Cardiac septum (tissue), 1 donor: ENCODE measurements around the gene DDX6. TPM values are rescaled to one million over a fixed set of nuclear protein-coding genes. Genes with fewer than 3 reads are reported as not detected.
A peak's percentile ranks its signal among the peaks of the same experiment; 100 is the strongest.
"Not testable (repeated sequence)": the region's sequence is repeated elsewhere in the genome, so short reads cannot be mapped to it uniquely, and the experiment has no call there.

Experiments used
- DNase-seq: peaks from one replicate; pipeline ENCODE4 v3.0.0-alpha.2; 2020; ENCODE audit warnings: low spot score
- intact Hi-C: fragments of 100-400 bp; cut with DNase I; formaldehyde crosslinking; loops from one replicate; pipeline ENCODE4 v1.14.0; 2022
- long read RNA-seq: library from polyadenylated mRNA; unstranded; transcript quantifications from one replicate; pipeline ENCODE4 v2.0.0, GENCODE V29; 2021
- total RNA-seq: library from RNA; stranded (reverse); fragmentation: NEBNext Ultra II Directional; extraction: Animal tissue kit (Norgen Biotek cat#: 25700); gene quantifications from one replicate; pipeline ENCODE4 v1.2.1, GENCODE V29; 2021
- donor health status: DM: no; HTN: no; CAD: no.

The DDX6 gene
- total RNA-seq, result 118 TPM
- long read RNA-seq, full-length matches to known transcripts, result 14 of 29 reads
- long read RNA-seq, partial matches to known transcripts, result 5 of 29 reads
- long read RNA-seq, other reads (novel, unspliced or antisense), result 10 of 29 reads

GRCh38 chr11:118791111-118791960 lies at the start of gene DDX6:
TSS of gene DDX6 (minus strand) at chr11:118791164. CDS start at chr11:118786251, 4,913 bp downstream.
- intact Hi-C loops, result loop anchor here (1.0 to 5.0 kb wide), 3 partner anchors 101 to 184 kb away; partner anchors contain the start of gene PHLDB1
- DNase-seq, result peak; percentile 95

GRCh38 chr11:118838905-118839553 lies 48.1 kb upstream of the DDX6 start:
- intact Hi-C loops, result no loop called here
- no peak for DNase-seq

- intact Hi-C loops, result no loop called here
- DNase-seq, result no peak
Measured at GRCh38 chr11:118837868-118838267, 46.9 kb upstream of the DDX6 start.

GRCh38 chr11:118834427-118835028 lies 43.6 kb upstream of the DDX6 start:
- no peak for DNase-seq
- intact Hi-C loops, result no loop called here

GRCh38 chr11:118827118-118827517 lies 36.2 kb upstream of the DDX6 start:
- intact Hi-C loops, result no loop called here
- DNase-seq, result no peak

GRCh38 chr11:118822936-118823510 lies 32.1 kb upstream of the DDX6 start:
- intact Hi-C loops, DNase-seq: not testable (repeated sequence)

- intact Hi-C loops, result no loop called here
- peak; percentile 88 for DNase-seq
Measured at GRCh38 chr11:118820412-118821357, 29.7 kb upstream of the DDX6 start.

- DNase-seq, intact Hi-C loops: not testable (repeated sequence)
Measured at GRCh38 chr11:118820025-118820379, 29.0 kb upstream of the DDX6 start.

- intact Hi-C loops, result no loop called here
- no peak for DNase-seq
Measured at GRCh38 chr11:118819334-118820024, 28.5 kb upstream of the DDX6 start.

- intact Hi-C loops, result no loop called here
- DNase-seq, result no peak
Measured at GRCh38 chr11:118818130-118818529, 27.2 kb upstream of the DDX6 start.

GRCh38 chr11:118813551-118813950 lies 22.6 kb upstream of the DDX6 start:
- intact Hi-C loops, result no loop called here
- no peak for DNase-seq

- intact Hi-C loops, result no loop called here
- no peak for DNase-seq
Measured at GRCh38 chr11:118812485-118812884, 21.5 kb upstream of the DDX6 start.

- DNase-seq, result no peak
- intact Hi-C loops, result no loop called here
Measured at GRCh38 chr11:118807800-118808778, 17.1 kb upstream of the DDX6 start.

- no peak for DNase-seq
- intact Hi-C loops, result no loop called here
Measured at GRCh38 chr11:118806400-118806799, 15.4 kb upstream of the DDX6 start.

GRCh38 chr11:118804094-118804493 lies 13.1 kb upstream of the DDX6 start:
- DNase-seq, result no peak
- intact Hi-C loops, result no loop called here

GRCh38 chr11:118799372-118799771 lies 8.4 kb upstream of the DDX6 start:
- no peak for DNase-seq
- intact Hi-C loops, result no loop called here

- DNase-seq, result no peak
- intact Hi-C loops, result no loop called here
Measured at GRCh38 chr11:118797510-118797909, 6.5 kb upstream of the DDX6 start.
